Measurements from ENCODE around the gene SLC6A17.

Gene SLC6A17

GRCh38 chr1:110123224-110123623, 27.1 kb upstream of the SLC6A17 start:
- H3K4me3 ChIP-seq (ENCODE audit: low read length) = no peak overlapping the region

DNA sequence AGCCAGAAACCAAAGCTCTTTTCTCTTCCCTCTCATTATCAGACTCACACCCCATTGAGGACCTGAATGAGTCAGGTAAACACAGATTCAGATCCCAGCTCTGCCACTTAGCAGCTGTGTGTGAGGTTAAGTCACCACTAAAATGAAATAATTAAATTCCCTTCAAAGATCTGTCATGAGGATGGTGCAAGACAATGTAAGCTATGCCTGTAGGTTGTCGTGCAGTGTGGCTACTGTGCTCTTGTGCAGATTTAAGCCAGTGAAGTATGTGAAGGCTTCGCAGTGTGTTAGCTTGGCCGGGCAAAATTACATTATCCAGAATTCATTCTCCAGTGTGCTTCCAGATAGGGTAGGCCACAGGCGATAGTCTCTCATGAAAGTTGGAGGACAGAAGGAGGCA, 24.5 kb upstream of the SLC6A17 start:
- TF ChIP-seq ZNF274 (IDR thresholded peaks at IDR 0.05; ENCODE audit: low read depth, low read length) = no peak
- H3K4me3 ChIP-seq (ENCODE audit: low read length) = no peak overlapping the region

More at GRCh38 chr1:110123224-110123623, 27.1 kb upstream of the SLC6A17 start:
- TF ChIP-seq ZNF274 (IDR thresholded peaks at IDR 0.05; ENCODE audit: low read depth, low read length) = no peak

- no peak overlapping the region for H3K4me3 ChIP-seq (ENCODE audit: low read length)
- TF ChIP-seq ZNF274 (IDR thresholded peaks at IDR 0.05; ENCODE audit: low read depth, low read length) = no peak
These were observed 20.1 kb upstream of the SLC6A17 start for GRCh38 chr1:110130113-110130591.

GRCh38 chr1:110130989-110131388, 19.3 kb upstream of the SLC6A17 start:
- TF ChIP-seq ZNF274 (IDR thresholded peaks at IDR 0.05; ENCODE audit: low read depth, low read length) = no peak

DNA sequence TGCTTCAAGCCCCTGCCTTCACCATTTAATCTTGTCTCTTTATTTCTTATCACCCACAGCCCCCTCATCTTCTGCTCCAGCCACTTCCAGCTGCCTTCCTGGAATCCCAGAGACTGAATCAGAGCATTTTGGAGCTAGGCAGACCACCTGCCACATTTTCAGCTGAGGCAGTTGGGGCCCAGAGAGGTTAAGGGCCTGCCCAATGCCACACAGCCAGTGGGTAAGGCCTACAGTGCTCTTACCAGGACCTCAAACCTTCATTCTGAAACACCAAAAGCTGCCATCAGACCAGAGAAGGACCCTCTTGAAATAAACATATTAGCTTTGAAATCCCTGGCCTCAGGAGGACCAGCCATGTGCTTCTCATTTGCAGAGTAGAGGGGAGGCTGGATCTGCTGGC, 17.6 kb upstream of the SLC6A17 start:
- no peak for TF ChIP-seq ZNF274 (IDR thresholded peaks at IDR 0.05; ENCODE audit: low read depth, low read length)
- no peak overlapping the region for H3K4me3 ChIP-seq (ENCODE audit: low read length)

More at GRCh38 chr1:110130989-110131388, 19.3 kb upstream of the SLC6A17 start:
- no peak overlapping the region for H3K4me3 ChIP-seq (ENCODE audit: low read length)

DNA sequence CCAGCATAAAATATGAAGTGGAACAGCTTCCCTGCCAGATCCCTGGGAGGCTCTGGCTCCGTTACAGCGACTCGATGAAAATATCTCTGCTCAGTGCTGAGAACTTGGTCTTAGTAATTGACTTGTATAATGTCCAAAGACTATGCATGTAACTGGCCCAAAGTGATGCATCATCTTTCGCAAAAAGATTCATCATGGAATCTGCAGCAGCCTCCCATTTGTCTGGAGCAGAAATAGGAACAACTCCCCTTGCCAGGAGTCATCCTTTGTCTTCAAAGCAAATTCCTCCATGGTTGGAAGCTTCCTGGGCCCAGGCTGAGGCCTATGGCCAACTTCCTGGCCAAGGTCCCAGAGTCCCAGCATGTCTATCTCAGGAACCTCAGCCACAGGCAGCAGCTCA, 16.9 kb upstream of the SLC6A17 start:
- TF ChIP-seq ZNF274 (IDR thresholded peaks at IDR 0.05; ENCODE audit: low read depth, low read length) = no peak
- no peak overlapping the region for H3K4me3 ChIP-seq (ENCODE audit: low read length)

DNA sequence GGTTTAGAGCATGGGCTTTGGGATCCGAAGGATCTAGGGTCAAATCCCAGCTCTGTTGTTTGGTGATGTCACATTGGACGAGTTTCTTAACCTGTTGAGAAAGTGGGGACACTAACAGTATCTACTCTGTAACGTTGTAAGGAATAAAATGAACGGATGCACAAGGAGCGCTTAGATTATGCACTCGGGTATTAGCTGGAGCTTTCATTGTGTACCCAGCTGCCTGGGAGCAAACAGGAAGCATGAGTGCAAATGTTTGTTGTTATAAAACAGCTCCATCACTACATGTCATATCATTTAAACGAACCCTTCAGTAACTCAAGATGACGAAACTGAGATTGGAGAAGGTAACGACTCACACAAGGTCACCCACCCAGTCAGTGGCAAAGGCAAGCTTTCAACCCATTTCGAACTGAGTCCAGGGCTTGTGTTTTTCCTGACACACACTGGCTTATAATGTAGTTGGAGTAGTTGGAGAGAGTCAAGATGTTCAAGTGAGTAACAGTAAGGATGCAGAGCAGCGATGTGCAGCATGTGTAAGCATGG, 16.2 kb upstream of the SLC6A17 start:
- TF ChIP-seq ZNF274 (IDR thresholded peaks at IDR 0.05; ENCODE audit: low read depth, low read length) = no peak
- H3K4me3 ChIP-seq (ENCODE audit: low read length) = no peak overlapping the region

DNA sequence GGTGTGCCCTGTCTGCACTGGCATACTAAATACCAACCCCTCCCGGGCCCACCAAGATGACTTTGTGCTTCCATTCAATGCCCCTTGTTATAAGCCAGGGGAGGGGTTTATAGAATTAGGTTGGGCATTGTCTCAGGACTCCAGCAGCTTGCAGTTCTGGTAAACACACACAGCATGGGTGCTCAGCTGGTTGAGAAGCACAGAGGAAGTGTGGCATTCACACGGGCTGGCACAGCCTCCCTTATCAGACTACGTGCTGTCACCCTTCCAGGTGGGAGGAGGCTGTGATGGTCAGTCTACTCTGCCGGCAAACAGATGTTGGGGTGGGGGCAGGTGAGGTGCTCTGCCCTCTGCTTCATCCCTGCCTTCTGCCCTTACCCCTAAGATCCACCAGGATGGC, 15.0 kb upstream of the SLC6A17 start:
- H3K4me3 ChIP-seq (ENCODE audit: low read length) = no peak overlapping the region
- TF ChIP-seq ZNF274 (IDR thresholded peaks at IDR 0.05; ENCODE audit: low read depth, low read length) = no peak

GRCh38 chr1:110135666-110136065, 14.6 kb upstream of the SLC6A17 start:
- H3K4me3 ChIP-seq (ENCODE audit: low read length) = no peak overlapping the region
- no peak for TF ChIP-seq ZNF274 (IDR thresholded peaks at IDR 0.05; ENCODE audit: low read depth, low read length)

DNA sequence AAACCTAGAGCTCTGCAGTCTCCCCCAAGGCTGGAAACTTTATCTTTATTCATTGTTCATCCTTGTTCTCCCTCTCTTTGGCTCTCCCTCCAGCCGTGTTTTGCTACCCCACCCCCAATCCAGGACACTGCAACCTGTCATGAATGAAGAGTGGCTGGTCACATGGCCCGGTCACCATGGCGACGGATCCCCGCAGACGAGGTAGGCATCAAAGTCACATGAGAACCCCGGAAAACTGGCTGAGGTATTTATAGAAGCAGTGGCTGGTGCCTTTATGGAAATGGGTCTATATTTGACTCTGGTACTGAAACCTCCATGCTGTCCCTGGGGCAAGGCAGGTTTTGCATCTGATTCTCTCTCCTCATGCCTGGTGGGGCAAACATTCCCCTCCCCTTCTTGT, 13.4 kb upstream of the SLC6A17 start:
- TF ChIP-seq ZNF274 (IDR thresholded peaks at IDR 0.05; ENCODE audit: low read depth, low read length) = no peak
- no peak overlapping the region for H3K4me3 ChIP-seq (ENCODE audit: low read length)

GRCh38 chr1:110138956-110139355, 11.3 kb upstream of the SLC6A17 start:
- no peak overlapping the region for H3K4me3 ChIP-seq (ENCODE audit: low read length)
- TF ChIP-seq ZNF274 (IDR thresholded peaks at IDR 0.05; ENCODE audit: low read depth, low read length) = no peak

DNA sequence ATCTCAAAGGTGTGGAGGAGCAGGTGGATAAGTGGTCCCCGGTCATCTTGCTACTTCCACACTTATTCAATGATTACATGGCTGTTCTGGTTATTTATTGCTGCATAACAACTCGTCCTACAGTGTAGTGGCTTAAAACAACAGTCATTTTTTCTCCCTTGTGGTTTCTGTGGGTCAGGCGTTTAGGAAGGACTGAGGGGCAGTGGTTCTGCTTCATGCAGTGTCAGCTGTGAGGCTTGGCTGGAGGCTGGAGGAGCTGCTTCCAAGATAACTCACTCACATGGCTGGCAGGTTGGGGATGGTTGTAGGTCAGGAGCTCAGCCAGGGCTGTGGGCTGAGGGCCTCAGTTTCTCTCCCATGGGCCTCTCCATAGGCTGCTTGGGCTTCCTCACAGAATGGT, 5.9 kb upstream of the SLC6A17 start:
- no peak overlapping the region for H3K4me3 ChIP-seq (ENCODE audit: low read length)
- no peak for TF ChIP-seq ZNF274 (IDR thresholded peaks at IDR 0.05; ENCODE audit: low read depth, low read length)

- no peak overlapping the region for H3K4me3 ChIP-seq (ENCODE audit: low read length)
- no peak for TF ChIP-seq ZNF274 (IDR thresholded peaks at IDR 0.05; ENCODE audit: low read depth, low read length)
These were observed 1.3 kb upstream of the SLC6A17 start for GRCh38 chr1:110148961-110149360.

DNA sequence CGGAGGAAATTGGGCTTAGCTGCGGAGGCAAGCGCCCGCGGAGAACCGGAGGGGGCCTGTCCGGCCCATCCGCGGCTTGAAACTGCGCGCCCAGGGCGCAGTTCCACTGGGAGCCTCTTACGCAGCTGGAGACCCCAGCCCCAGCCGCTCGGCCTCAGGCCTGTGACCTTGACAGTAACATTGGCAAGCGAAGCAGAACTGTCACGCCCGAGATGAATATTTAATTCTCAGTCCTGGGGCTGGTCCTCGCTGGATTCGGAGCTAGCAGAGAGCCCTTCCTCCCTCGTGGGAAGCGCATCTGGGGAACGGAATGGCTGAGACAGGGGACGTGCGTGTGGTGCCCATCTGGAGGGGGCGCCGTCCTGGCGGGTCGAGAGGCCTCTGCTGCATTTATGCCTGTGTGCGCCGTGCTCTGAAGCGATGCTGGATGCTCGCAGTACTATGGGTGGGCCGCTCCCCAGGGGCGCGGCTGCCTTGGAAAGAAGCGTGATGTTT, 928 bp downstream of the SLC6A17 start:
- no peak for TF ChIP-seq ZNF274 (IDR thresholded peaks at IDR 0.05; ENCODE audit: low read depth, low read length)
- H3K4me3 ChIP-seq (ENCODE audit: low read length) = no peak overlapping the region

GRCh38 chr1:110152133-110152785, 2.0 kb downstream of the SLC6A17 start:
- no peak overlapping the region for H3K4me3 ChIP-seq (ENCODE audit: low read length)
- no peak for TF ChIP-seq ZNF274 (IDR thresholded peaks at IDR 0.05; ENCODE audit: low read depth, low read length)

Measured in GM08714 (cell line).